Neural cell (in vitro differentiated cells): ENCODE measurements around the gene SKI. TPM values are rescaled to one million over a fixed set of nuclear protein-coding genes. Genes with fewer than 3 reads are reported as not detected.

Experiments
- H2AFZ ChIP-seq: fragments of 200-600, 300-800 bp; sonication (generic), shearing (Covaris generic); 2 replicates; pipeline ENCODE4 v1.6.0; 2014; ENCODE audit warnings: low read depth, mild to moderate bottlenecking, antibody characterized with exemption, low read length, moderate library complexity
- H3F3A ChIP-seq: fragments of 200-600 bp; shearing (Covaris generic); 2 replicates; pipeline ENCODE4 v1.6.1; 2016; ENCODE audit warnings: mild to moderate bottlenecking, moderate library complexity, mixed read lengths, antibody characterized with exemption, low read length; ENCODE audit not compliant: insufficient read depth, poor library complexity, severe bottlenecking
- H3K27ac ChIP-seq: fragments of 200-600, 300-800 bp; sonication (generic), shearing (Covaris generic); 2 replicates; pipeline ENCODE4 v1.5.1; 2014; ENCODE audit warnings: mild to moderate bottlenecking, low read length, moderate library complexity
- H3K27me3 ChIP-seq: fragments of 300-800, 200-600 bp; sonication (generic), shearing (Covaris generic); 2 replicates; pipeline ENCODE4 v1.6.0; 2014; ENCODE audit warnings: mild to moderate bottlenecking, low read depth, low read length, moderate library complexity; ENCODE audit not compliant: insufficient read depth
- H3K36me3 ChIP-seq: fragments of 300-800, 200-600 bp; sonication (generic), shearing (Covaris generic); 2 replicates; pipeline ENCODE4 v1.5.1; 2014; ENCODE audit warnings: mild to moderate bottlenecking, antibody characterized with exemption, low read length, moderate library complexity; ENCODE audit not compliant: insufficient read depth
- H3K4me2 ChIP-seq: fragments of 300-800, 200-600 bp; sonication (generic), shearing (Covaris generic); 2 replicates; pipeline ENCODE4 v1.6.0; 2014; ENCODE audit warnings: mild to moderate bottlenecking, low read length
- H3K4me3 ChIP-seq: fragments of 300-800, 200-600 bp; sonication (generic), shearing (Covaris generic); 2 replicates; pipeline ENCODE4 v1.5.1; 2014; ENCODE audit warnings: mild to moderate bottlenecking, low read length, moderate library complexity
- H3K79me2 ChIP-seq: fragments of 200-600 bp; shearing (Covaris generic); replicated peaks from 2 replicates; pipeline ENCODE4 v1.6.0; 2014; ENCODE audit warnings: mild to moderate bottlenecking, low read length, moderate library complexity; ENCODE audit not compliant: insufficient read depth
- H3K9ac ChIP-seq: fragments of 300-800, 200-600 bp; sonication (generic), shearing (Covaris generic); 2 replicates; pipeline ENCODE4 v1.6.1; 2016; ENCODE audit warnings: mild to moderate bottlenecking, low read length, mixed read lengths
- H3K9me2 ChIP-seq: fragments of 200-600 bp; shearing (Covaris generic); 2 replicates; pipeline ENCODE4 v1.6.1; 2016; ENCODE audit warnings: mild to moderate bottlenecking, low read length, mixed read lengths; ENCODE audit not compliant: insufficient read depth
- H3K9me3 ChIP-seq: fragments of 200-600, 300-800 bp; sonication (generic), shearing (Covaris generic); 2 replicates; pipeline ENCODE4 v1.6.1; 2016; ENCODE audit warnings: mild to moderate bottlenecking, mixed run types, low read length, moderate library complexity, mixed read lengths
- H4K20me1 ChIP-seq: fragments of 200-600 bp; shearing (Covaris generic); 2 replicates; pipeline ENCODE4 v1.6.1; 2016; ENCODE audit warnings: mild to moderate bottlenecking, mixed run types; ENCODE audit not compliant: insufficient read depth
- CTCF ChIP-seq: fragments of 450-650 bp; IDR thresholded peaks from 2 replicates; pipeline ENCODE4 v1.5.1; 2014; ENCODE audit warnings: antibody characterized with exemption, mild to moderate bottlenecking, moderate library complexity; ENCODE audit not compliant: poor library complexity, severe bottlenecking
- EP300 ChIP-seq: fragments of 450-650 bp; conservative IDR thresholded peaks from 2 replicates; pipeline ENCODE4 v1.6.1; 2014; ENCODE audit warnings: antibody characterized with exemption, mild to moderate bottlenecking, moderate library complexity; ENCODE audit not compliant: poor library complexity, severe bottlenecking
- EZH2 ChIP-seq: fragments of 200-600, 300-800 bp; shearing (Covaris generic), sonication (generic); IDR thresholded peaks from 2 replicates; pipeline ENCODE4 v1.6.1; 2014; ENCODE audit warnings: antibody characterized with exemption, low read length, borderline replicate concordance, mild to moderate bottlenecking; ENCODE audit not compliant: insufficient read depth, poor library complexity, severe bottlenecking
- MXI1 ChIP-seq: fragments of 450-650 bp; conservative IDR thresholded peaks from 2 replicates; pipeline ENCODE4 v1.6.1; 2014; ENCODE audit warnings: antibody characterized with exemption, mild to moderate bottlenecking; ENCODE audit not compliant: poor library complexity, severe bottlenecking
- POLR2AphosphoS5 ChIP-seq: IDR thresholded peaks from 2 replicates; pipeline ENCODE4 v1.6.1; 2012
- RAD21 ChIP-seq: fragments of 450-650 bp; conservative IDR thresholded peaks from 2 replicates; pipeline ENCODE4 v1.6.1; 2014; ENCODE audit warnings: antibody characterized with exemption, mild to moderate bottlenecking, moderate library complexity
- REST ChIP-seq: IDR thresholded peaks from 2 replicates; pipeline ENCODE4 v1.6.1; 2012; ENCODE audit warnings: borderline replicate concordance
- SMC3 ChIP-seq: fragments of 450-650 bp; conservative IDR thresholded peaks from 2 replicates; pipeline ENCODE4 v1.6.1; 2014; ENCODE audit warnings: antibody characterized with exemption, mild to moderate bottlenecking, moderate library complexity; ENCODE audit not compliant: poor library complexity
- TAF1 ChIP-seq: IDR thresholded peaks from 2 replicates; pipeline ENCODE4 v1.6.1; 2012; ENCODE audit warnings: low read depth
- polyA plus RNA-seq: library from polyadenylated mRNA; depleted of rRNA; stranded (reverse); fragments of >200 nt; gene quantifications from 2 replicates; pipeline ENCODE4 v1.2.3, GENCODE V29; 2014

SKI gene
- polyA plus RNA-seq, 1 donor from 2014 or later, result 4.1 TPM

GRCh38 chr1:2344121-2344681 is 116.1 kb downstream of the SKI start:
- no peak overlapping the region for H3K9ac ChIP-seq
- no peaks in the 10 kb centered on the region for H3F3A ChIP-seq
- no peaks in the 10 kb centered on the region for H3K9me2 ChIP-seq
- H3K9me3 ChIP-seq, result no peaks in the 10 kb centered on the region
- H3K27me3 ChIP-seq, result no peaks in the 10 kb centered on the region
- no peak overlapping the region for H2AFZ ChIP-seq
- no peak overlapping the region for H3K4me2 ChIP-seq
- H3K36me3 ChIP-seq, result no peaks in the 10 kb centered on the region
- H3K27ac ChIP-seq, result no peak overlapping the region
- H4K20me1 ChIP-seq, result no peaks in the 10 kb centered on the region
- no peak overlapping the region for H3K4me3 ChIP-seq
- H3K79me2 ChIP-seq, result no peaks in the 10 kb centered on the region
- TF ChIP-seq SMC3 (no peak), EZH2 (no peak)

GRCh38 chr1:2344744-2345296 is 116.7 kb downstream of the SKI start:
- no peak overlapping the region for H3K4me2 ChIP-seq
- H3K9me3 ChIP-seq, result no peaks in the 10 kb centered on the region
- H3K9ac ChIP-seq, result no peak overlapping the region
- H3K36me3 ChIP-seq, result no peaks in the 10 kb centered on the region
- no peaks in the 10 kb centered on the region for H3F3A ChIP-seq
- H3K27me3 ChIP-seq, result no peaks in the 10 kb centered on the region
- no peaks in the 10 kb centered on the region for H4K20me1 ChIP-seq
- no peaks in the 10 kb centered on the region for H3K79me2 ChIP-seq
- H3K27ac ChIP-seq, result no peak overlapping the region
- no peaks in the 10 kb centered on the region for H3K9me2 ChIP-seq
- no peak overlapping the region for H2AFZ ChIP-seq
- H3K4me3 ChIP-seq, result no peak overlapping the region
- no peak for TF ChIP-seq RAD21
- TF ChIP-seq EP300, result no peak
- no peak for TF ChIP-seq POLR2AphosphoS5
- no peak for TF ChIP-seq SMC3
- no peak for TF ChIP-seq TAF1
- TF ChIP-seq EZH2, result no peak
- no peak for TF ChIP-seq REST
- no peak for TF ChIP-seq MXI1
- TF ChIP-seq CTCF, result no peak
